ENCODE results near the gene XRRA1. TPM values are rescaled to one million over a fixed set of nuclear protein-coding genes. Genes with fewer than 3 reads are reported as not detected.

XRRA1 gene
- total RNA-seq, 1 experiment from 2014 or later: 34.1 TPM

DNA sequence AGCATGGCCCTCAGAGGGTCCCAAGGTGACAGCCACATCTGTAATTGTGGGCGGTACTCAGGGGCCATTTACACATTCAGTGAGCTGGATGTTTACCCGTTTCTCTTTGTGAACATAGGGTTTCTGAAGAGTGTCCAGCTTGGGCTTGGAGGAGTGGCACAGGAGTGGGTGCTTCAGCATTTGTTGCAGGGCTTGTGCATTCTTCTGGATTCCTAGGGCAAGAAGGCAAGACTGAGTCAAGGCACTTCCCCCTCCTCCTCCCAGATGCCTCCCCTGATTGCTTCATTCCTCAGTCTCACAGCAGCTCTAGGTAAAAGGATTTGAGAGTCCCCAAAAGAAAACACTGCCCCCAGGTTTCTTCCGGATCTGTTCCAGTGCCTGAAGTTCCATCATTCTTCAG, 104.8 kb downstream of the XRRA1 start:
- Histone ChIP-seq H3K27ac (ENCODE audit: low read length) (no peak overlapping the region), H3K36me3 (ENCODE audit: control insufficient read depth, insufficient read depth, low read length) (peaks cover 15% of the 10 kb centered on the region; the same call in 1 of the 2 replicates), H3K27me3 (ENCODE audit: control insufficient read depth, insufficient read depth, low read length) (no peaks in the 10 kb centered on the region), H3K9me3 (ENCODE audit: control insufficient read depth, insufficient read depth, low read depth, low read length) (no peaks in the 10 kb centered on the region), H3K4me1 (ENCODE audit: control insufficient read depth, insufficient read depth, low read length) (no peaks in the 10 kb centered on the region), H3K4me3 (ENCODE audit: low read depth in 2 of 2, low read length in 2 of 2) (no peak overlapping the region)
- DNase-seq (ENCODE audit: low read depth, low spot score) (no peak), ATAC-seq (no peak)
- ChIA-PET CTCF (interaction anchor here (0.6 kb wide), 1 partner anchor 36 kb away, joined by 3 read pairs; no protein-coding TSS in a partner anchor), POLR2A (no interaction called here)
- in situ Hi-C loops (cut with HindIII; ENCODE audit: low pct_unique_long_range_greater_than_20kb, low sequenced_read_pairs) (no loop called here), intact Hi-C loops (cut with micrococcal nuclease; ENCODE audit: unreplicated experiment) (no loop called here)
- no TSS peak for BruUV-seq (replicated peaks)
- TF ChIP-seq SIN3A (IDR thresholded peaks at IDR 0.05; ENCODE audit: borderline replicate concordance, insufficient read depth, low read depth, low read length) (no peak), TCF7L2 (IDR thresholded peaks at IDR 0.05; ENCODE audit: low read depth, low read length) (no peak)
- TF ChIP-seq, protein P1, sequence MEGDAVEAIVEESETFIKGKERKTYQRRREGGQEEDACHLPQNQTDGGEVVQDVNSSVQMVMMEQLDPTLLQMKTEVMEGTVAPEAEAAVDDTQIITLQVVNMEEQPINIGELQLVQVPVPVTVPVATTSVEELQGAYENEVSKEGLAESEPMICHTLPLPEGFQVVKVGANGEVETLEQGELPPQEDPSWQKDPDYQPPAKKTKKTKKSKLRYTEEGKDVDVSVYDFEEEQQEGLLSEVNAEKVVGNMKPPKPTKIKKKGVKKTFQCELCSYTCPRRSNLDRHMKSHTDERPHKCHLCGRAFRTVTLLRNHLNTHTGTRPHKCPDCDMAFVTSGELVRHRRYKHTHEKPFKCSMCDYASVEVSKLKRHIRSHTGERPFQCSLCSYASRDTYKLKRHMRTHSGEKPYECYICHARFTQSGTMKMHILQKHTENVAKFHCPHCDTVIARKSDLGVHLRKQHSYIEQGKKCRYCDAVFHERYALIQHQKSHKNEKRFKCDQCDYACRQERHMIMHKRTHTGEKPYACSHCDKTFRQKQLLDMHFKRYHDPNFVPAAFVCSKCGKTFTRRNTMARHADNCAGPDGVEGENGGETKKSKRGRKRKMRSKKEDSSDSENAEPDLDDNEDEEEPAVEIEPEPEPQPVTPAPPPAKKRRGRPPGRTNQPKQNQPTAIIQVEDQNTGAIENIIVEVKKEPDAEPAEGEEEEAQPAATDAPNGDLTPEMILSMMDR (IDR thresholded peaks at IDR 0.05): no peak

DNA sequence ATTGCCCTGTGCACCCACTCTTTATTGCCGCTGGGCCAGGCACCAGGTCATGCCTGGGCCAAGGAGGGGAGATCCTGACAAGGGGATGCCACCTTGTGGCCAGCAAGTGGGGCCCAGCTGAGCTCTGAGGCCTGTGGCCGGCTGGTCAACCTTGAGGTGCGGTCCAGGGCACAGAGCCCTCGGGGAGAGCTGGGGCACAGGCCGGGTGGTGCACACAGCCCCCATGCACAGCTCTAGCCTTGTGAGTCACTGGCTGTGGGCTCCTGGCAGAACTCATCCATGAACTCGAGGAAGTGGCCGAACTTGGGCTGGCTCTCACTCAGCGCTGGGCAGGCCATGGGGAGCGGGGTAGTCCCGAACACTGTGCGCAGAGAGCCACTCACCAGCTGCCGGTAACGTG, 105.9 kb downstream of the XRRA1 start:
- ChIA-PET CTCF (no interaction called here), POLR2A (interaction anchor here (0.6 kb wide), 1 partner anchor 60 kb away, joined by 6 read pairs; no protein-coding TSS in a partner anchor)
- TF ChIP-seq SIN3A (IDR thresholded peaks at IDR 0.05; ENCODE audit: borderline replicate concordance, insufficient read depth, low read depth, low read length): no peak
- TF ChIP-seq, protein P1 (IDR thresholded peaks at IDR 0.05): peak; percentile 32; the same call in 1 of the 2 replicates
- TF ChIP-seq POLR2AphosphoS5 (IDR thresholded peaks at IDR 0.05; ENCODE audit: low read depth, low read length): no peak
- TF ChIP-seq TCF7L2 (IDR thresholded peaks at IDR 0.05; ENCODE audit: low read depth, low read length): no peak
- TF ChIP-seq, protein P2, sequence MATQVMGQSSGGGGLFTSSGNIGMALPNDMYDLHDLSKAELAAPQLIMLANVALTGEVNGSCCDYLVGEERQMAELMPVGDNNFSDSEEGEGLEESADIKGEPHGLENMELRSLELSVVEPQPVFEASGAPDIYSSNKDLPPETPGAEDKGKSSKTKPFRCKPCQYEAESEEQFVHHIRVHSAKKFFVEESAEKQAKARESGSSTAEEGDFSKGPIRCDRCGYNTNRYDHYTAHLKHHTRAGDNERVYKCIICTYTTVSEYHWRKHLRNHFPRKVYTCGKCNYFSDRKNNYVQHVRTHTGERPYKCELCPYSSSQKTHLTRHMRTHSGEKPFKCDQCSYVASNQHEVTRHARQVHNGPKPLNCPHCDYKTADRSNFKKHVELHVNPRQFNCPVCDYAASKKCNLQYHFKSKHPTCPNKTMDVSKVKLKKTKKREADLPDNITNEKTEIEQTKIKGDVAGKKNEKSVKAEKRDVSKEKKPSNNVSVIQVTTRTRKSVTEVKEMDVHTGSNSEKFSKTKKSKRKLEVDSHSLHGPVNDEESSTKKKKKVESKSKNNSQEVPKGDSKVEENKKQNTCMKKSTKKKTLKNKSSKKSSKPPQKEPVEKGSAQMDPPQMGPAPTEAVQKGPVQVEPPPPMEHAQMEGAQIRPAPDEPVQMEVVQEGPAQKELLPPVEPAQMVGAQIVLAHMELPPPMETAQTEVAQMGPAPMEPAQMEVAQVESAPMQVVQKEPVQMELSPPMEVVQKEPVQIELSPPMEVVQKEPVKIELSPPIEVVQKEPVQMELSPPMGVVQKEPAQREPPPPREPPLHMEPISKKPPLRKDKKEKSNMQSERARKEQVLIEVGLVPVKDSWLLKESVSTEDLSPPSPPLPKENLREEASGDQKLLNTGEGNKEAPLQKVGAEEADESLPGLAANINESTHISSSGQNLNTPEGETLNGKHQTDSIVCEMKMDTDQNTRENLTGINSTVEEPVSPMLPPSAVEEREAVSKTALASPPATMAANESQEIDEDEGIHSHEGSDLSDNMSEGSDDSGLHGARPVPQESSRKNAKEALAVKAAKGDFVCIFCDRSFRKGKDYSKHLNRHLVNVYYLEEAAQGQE (IDR thresholded peaks at IDR 0.05; ENCODE audit: insufficient read depth in 1 of 2, low read depth in 2 of 2, low read length in 1 of 2): no peak
- Histone ChIP-seq H3K4me3 (ENCODE audit: low read depth in 2 of 2, low read length in 2 of 2) (no peak overlapping the region), H3K27me3 (ENCODE audit: control insufficient read depth, insufficient read depth, low read length) (no peaks in the 10 kb centered on the region), H3K27ac (ENCODE audit: low read length) (no peak overlapping the region), H3K36me3 (ENCODE audit: control insufficient read depth, insufficient read depth, low read length) (peaks cover 15% of the 10 kb centered on the region; the same call in 1 of the 2 replicates), H3K4me1 (ENCODE audit: control insufficient read depth, insufficient read depth, low read length) (no peaks in the 10 kb centered on the region), H3K9me3 (ENCODE audit: control insufficient read depth, insufficient read depth, low read depth, low read length) (no peaks in the 10 kb centered on the region)
- intact Hi-C loops (cut with micrococcal nuclease; ENCODE audit: unreplicated experiment): no loop called here
- no peak for DNase-seq (ENCODE audit: low read depth, low spot score)
- peak; percentile 35; the same call in 1 of the 2 replicates for ATAC-seq
- in situ Hi-C loops (cut with HindIII; ENCODE audit: low pct_unique_long_range_greater_than_20kb, low sequenced_read_pairs): no loop called here
- BruUV-seq (replicated peaks): no TSS peak
